ENCODE measurements around the gene PRMT3.

GRCh38 chr11:20457934-20458680 is 70.6 kb downstream of the PRMT3 start:
- TF ChIP-seq POLR2A (IDR thresholded peaks at IDR 0.05): no peak
- TF ChIP-seq, protein P1, sequence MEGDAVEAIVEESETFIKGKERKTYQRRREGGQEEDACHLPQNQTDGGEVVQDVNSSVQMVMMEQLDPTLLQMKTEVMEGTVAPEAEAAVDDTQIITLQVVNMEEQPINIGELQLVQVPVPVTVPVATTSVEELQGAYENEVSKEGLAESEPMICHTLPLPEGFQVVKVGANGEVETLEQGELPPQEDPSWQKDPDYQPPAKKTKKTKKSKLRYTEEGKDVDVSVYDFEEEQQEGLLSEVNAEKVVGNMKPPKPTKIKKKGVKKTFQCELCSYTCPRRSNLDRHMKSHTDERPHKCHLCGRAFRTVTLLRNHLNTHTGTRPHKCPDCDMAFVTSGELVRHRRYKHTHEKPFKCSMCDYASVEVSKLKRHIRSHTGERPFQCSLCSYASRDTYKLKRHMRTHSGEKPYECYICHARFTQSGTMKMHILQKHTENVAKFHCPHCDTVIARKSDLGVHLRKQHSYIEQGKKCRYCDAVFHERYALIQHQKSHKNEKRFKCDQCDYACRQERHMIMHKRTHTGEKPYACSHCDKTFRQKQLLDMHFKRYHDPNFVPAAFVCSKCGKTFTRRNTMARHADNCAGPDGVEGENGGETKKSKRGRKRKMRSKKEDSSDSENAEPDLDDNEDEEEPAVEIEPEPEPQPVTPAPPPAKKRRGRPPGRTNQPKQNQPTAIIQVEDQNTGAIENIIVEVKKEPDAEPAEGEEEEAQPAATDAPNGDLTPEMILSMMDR (IDR thresholded peaks at IDR 0.05): no peak
